GM23338 (cell line): ENCODE results near the gene LILRA1. TPM values are rescaled to one million over a fixed set of nuclear protein-coding genes. Genes with fewer than 3 reads are reported as not detected.

ENCODE experiments used
- ATAC-seq: fragments of 200-7000 bp; cut with Tn5 transposase; 3 replicates; pipeline ENCODE4 v1.9.1; 2020
- DNase-seq: peaks from one replicate; pipeline ENCODE4 v3.0.0-alpha.2; 2015; ENCODE audit warnings: low spot score
- H2AFZ ChIP-seq: fragments of 200-600 bp; sonication (generic); 2 replicates; pipeline ENCODE4 v1.8.0; 2016; ENCODE audit warnings: antibody characterized with exemption, mild to moderate bottlenecking, moderate library complexity
- H3F3A ChIP-seq: fragments of 200-600 bp; sonication (generic); replicated peaks from 2 replicates; pipeline ENCODE4 v1.8.0; 2017; ENCODE audit warnings: antibody characterized with exemption, mixed run types, low read depth
- H3K27ac ChIP-seq: fragments of 200-600 bp; sonication (generic); 2 replicates; pipeline ENCODE4 v1.6.1; 2016; ENCODE audit warnings: low read depth
- H3K27me3 ChIP-seq: fragments of 200-600 bp; sonication (generic); 2 replicates; pipeline ENCODE4 v1.8.0; 2016; ENCODE audit warnings: mild to moderate bottlenecking, mixed run types, moderate library complexity; ENCODE audit not compliant: insufficient read depth
- H3K36me3 ChIP-seq: fragments of 200-600 bp; sonication (generic); 2 replicates; pipeline ENCODE4 v1.8.0; 2016; ENCODE audit warnings: mild to moderate bottlenecking; ENCODE audit not compliant: insufficient read depth
- H3K4me1 ChIP-seq: fragments of 200-600 bp; sonication (generic); 2 replicates; pipeline ENCODE4 v1.8.0; 2016; ENCODE audit warnings: mild to moderate bottlenecking, moderate library complexity; ENCODE audit not compliant: insufficient read depth
- H3K4me2 ChIP-seq: fragments of 200-600 bp; sonication (generic); 2 replicates; pipeline ENCODE4 v1.7.1; 2017; ENCODE audit warnings: mixed run types
- H3K4me3 ChIP-seq: fragments of 200-600 bp; sonication (generic); 2 replicates; pipeline ENCODE4 v1.6.1; 2016; ENCODE audit warnings: mixed run types
- H3K79me2 ChIP-seq: fragments of 200-600 bp; sonication (generic); replicated peaks from 2 replicates; pipeline ENCODE4 v1.8.0; 2017; ENCODE audit warnings: mild to moderate bottlenecking; ENCODE audit not compliant: insufficient read depth
- H3K9me2 ChIP-seq: fragments of 200-600 bp; sonication (generic); 2 replicates; pipeline ENCODE4 v1.8.0; 2017; ENCODE audit not compliant: insufficient read depth
- H4K20me1 ChIP-seq: fragments of 200-600 bp; sonication (generic); replicated peaks from 2 replicates; pipeline ENCODE4 v1.8.0; 2017; ENCODE audit warnings: mild to moderate bottlenecking; ENCODE audit not compliant: insufficient read depth
- H3K27ac Mint-ChIP-seq: 2 replicates; pipeline ENCODE4 v1.8.0; 2020; ENCODE audit warnings: inconsistent platforms, mild to moderate bottlenecking, moderate library complexity, mixed read lengths
- H3K27me3 Mint-ChIP-seq: 3 replicates; pipeline ENCODE4 v1.8.0; 2022; ENCODE audit warnings: low read depth, mild to moderate bottlenecking, moderate library complexity, mixed read lengths, inconsistent platforms; ENCODE audit not compliant: insufficient read depth, poor library complexity
- H3K36me3 Mint-ChIP-seq: 3 replicates; pipeline ENCODE4 v1.8.0; 2021; ENCODE audit warnings: low read depth, mild to moderate bottlenecking, inconsistent platforms, moderate library complexity, mixed read lengths
- H3K4me1 Mint-ChIP-seq: 3 replicates; pipeline ENCODE4 v1.8.0; 2020; ENCODE audit warnings: mild to moderate bottlenecking, inconsistent platforms, mixed read lengths
- H3K4me3 Mint-ChIP-seq: 3 replicates; pipeline ENCODE4 v1.8.0; 2021; ENCODE audit warnings: moderate library complexity, mild to moderate bottlenecking, inconsistent platforms, mixed read lengths
- H3K9me3 Mint-ChIP-seq: 3 replicates; pipeline ENCODE4 v1.8.0; 2020; ENCODE audit warnings: moderate library complexity, mild to moderate bottlenecking, inconsistent platforms, mixed read lengths
- CREB1 ChIP-seq: fragments of 250-450 bp; sonication (Bioruptor Pico); IDR thresholded peaks from 2 replicates; pipeline ENCODE4 v1.5.0; 2020; ENCODE audit warnings: low read depth, mild to moderate bottlenecking, moderate library complexity
- CTCF ChIP-seq, 2 experiments: fragments of 200-600 bp in 1 of 2; sonication (generic) in 1 of 2; conservative IDR thresholded peaks; 2 replicates each; pipeline versions ENCODE4 v1.5.1 to v1.6.1; 2016 to 2017; ENCODE audit warnings: antibody characterized with exemption in 2 of 2, low read depth in 2 of 2, mild to moderate bottlenecking in 2 of 2, moderate library complexity in 1 of 2
- ETS1 ChIP-seq: IDR thresholded peaks from 2 replicates; pipeline ENCODE4 v1.6.1; 2016; ENCODE audit warnings: antibody characterized with exemption
- EZH2 ChIP-seq: fragments of 200-600 bp; sonication (generic); IDR thresholded peaks from one replicate; pipeline ENCODE4 v1.8.0; 2017; ENCODE audit warnings: antibody characterized with exemption, mild to moderate bottlenecking, low read depth; ENCODE audit not compliant: unreplicated experiment
- EZH2phosphoT487 ChIP-seq: fragments of 200-600 bp; sonication (generic); IDR thresholded peaks from one replicate; pipeline ENCODE4 v1.8.1; 2018; ENCODE audit warnings: antibody characterized with exemption; ENCODE audit not compliant: unreplicated experiment
- JUNB ChIP-seq: IDR thresholded peaks from one replicate; pipeline ENCODE4 v1.6.1; 2016; ENCODE audit warnings: antibody characterized with exemption; ENCODE audit not compliant: unreplicated experiment
- NANOG ChIP-seq: IDR thresholded peaks from 2 replicates; pipeline ENCODE4 v1.6.1; 2016; ENCODE audit warnings: antibody characterized with exemption, borderline replicate concordance
- POLR2AphosphoS5 ChIP-seq: IDR thresholded peaks from 2 replicates; pipeline ENCODE4 v1.6.1; 2016; ENCODE audit warnings: antibody characterized with exemption, low read depth
- REST ChIP-seq: IDR thresholded peaks from one replicate; pipeline ENCODE4 v1.6.1; 2018; ENCODE audit warnings: antibody characterized with exemption; ENCODE audit not compliant: unreplicated experiment
- STAT1 ChIP-seq: IDR thresholded peaks from one replicate; pipeline ENCODE4 v1.6.1; 2016; ENCODE audit warnings: antibody characterized with exemption; ENCODE audit not compliant: unreplicated experiment
- ZNF114 ChIP-seq: fragments of 250-450 bp; sonication (Bioruptor Pico); IDR thresholded peaks from 2 replicates; pipeline ENCODE4 v1.5.0; 2020; ENCODE audit warnings: mild to moderate bottlenecking, moderate library complexity
- ZNF331 ChIP-seq: fragments of 250-450 bp; sonication (Bioruptor Pico); IDR thresholded peaks from 2 replicates; pipeline ENCODE4 v1.5.0; 2020; ENCODE audit warnings: low read depth, mild to moderate bottlenecking, moderate library complexity
- ZNF462 ChIP-seq: fragments of 250-450 bp; sonication (Bioruptor Pico); IDR thresholded peaks from 2 replicates; pipeline ENCODE4 v1.5.0; 2020; ENCODE audit warnings: mild to moderate bottlenecking, moderate library complexity
- polyA plus RNA-seq: library from polyadenylated mRNA; unstranded; fragments of >200 nt; fragmentation: Nextera tagmentation; extraction: Ambion mirVana; gene quantifications from 2 replicates; pipeline ENCODE4 v1.2.1, GENCODE V29; 2016
- total RNA-seq: library from RNA; depleted of rRNA; stranded (reverse); fragments of >200 nt; shearing (Covaris generic); gene quantifications from 2 replicates; pipeline ENCODE4 v1.2.3, GENCODE V29; 2014

LILRA1 gene
- total and polyA plus RNA-seq, 2 experiments from 2014 or later: not detected

GRCh38 chr19:54570316-54570715, 23.1 kb upstream of the LILRA1 start:
- ATAC-seq (no peak), DNase-seq (no peak)
- H3K4me3 Mint-ChIP-seq: no peak overlapping the region
- Histone ChIP-seq H3K79me2 (no peaks in the 10 kb centered on the region), H3K4me1 (no peaks in the 10 kb centered on the region), H4K20me1 (no peaks in the 10 kb centered on the region), H3K27me3 (no peaks in the 10 kb centered on the region), H3K27ac (no peak overlapping the region), H3K36me3 (peaks cover under 1% of the 10 kb centered on the region; the same call in 1 of the 2 replicates), H3K4me2 (no peak overlapping the region), H3F3A (no peaks in the 10 kb centered on the region), H3K4me3 (no peak overlapping the region), H3K9me2 (no peaks in the 10 kb centered on the region), H2AFZ (no peak overlapping the region)
- H3K4me1 Mint-ChIP-seq: no peaks in the 10 kb centered on the region
- peaks cover 18% of the 10 kb centered on the region; the same call in 2 of the 3 replicates for H3K36me3 Mint-ChIP-seq
- TF ChIP-seq ZNF462 (CRISPR knock-in tag) (no peak), EZH2 (no peak), ZNF331 (CRISPR knock-in tag) (no peak), EZH2phosphoT487 (no peak), CTCF (conservative IDR thresholded peaks at IDR 0.05; ENCODE audit: low read depth in 2 of 2) (no peak), REST (no peak), ETS1 (no peak), CREB1 (CRISPR knock-in tag) (no peak), JUNB (no peak), POLR2AphosphoS5 (no peak), STAT1 (no peak), ZNF114 (no peak), NANOG (no peak)
- H3K27ac Mint-ChIP-seq: no peak overlapping the region
- H3K9me3 Mint-ChIP-seq: peaks cover 100% of the 10 kb centered on the region
- H3K27me3 Mint-ChIP-seq: peaks cover 4% of the 10 kb centered on the region
